Left lung (tissue), 10 donors: ENCODE results near the gene RPN2. TPM values are rescaled to one million over a fixed set of nuclear protein-coding genes. Genes with fewer than 3 reads are reported as not detected.

Source experiments
- ATAC-seq: fragments of 200-7000 bp; cut with Tn5 transposase; one replicate; pipeline ENCODE4 v1.9.1; 2020; ENCODE audit warnings: moderate library complexity
- DNase-seq, 4 donors: peaks; one replicate each; pipeline ENCODE4 v3.0.0-alpha.2; 2013 to 2020
- H3K27ac ChIP-seq, 2 donors: fragments of 200-600 bp; sonication (generic) in 1 of 2; one replicate each; pipeline versions ENCODE4 v1.5.0 to v1.8.0; 2020 to 2021
- H3K27me3 ChIP-seq, 2 donors: fragments of 200-600 bp; sonication (generic) in 1 of 2; one replicate each; pipeline versions ENCODE4 v1.5.0 to v1.8.0; 2020 to 2021
- H3K36me3 ChIP-seq, 2 donors: fragments of 200-600 bp; sonication (generic) in 1 of 2; one replicate each; pipeline versions ENCODE4 v1.5.0 to v1.8.0; 2020 to 2021
- H3K4me1 ChIP-seq, 2 donors: fragments of 200-600 bp; one replicate each; pipeline ENCODE4 v1.8.0; 2021
- H3K4me3 ChIP-seq, 2 donors: fragments of 200-600 bp; sonication (generic) in 1 of 2; one replicate each; pipeline versions ENCODE4 v1.5.0 to v1.8.0; 2020 to 2021; ENCODE audit warnings: mild to moderate bottlenecking in 1 of 2
- H3K9me3 ChIP-seq, 2 donors: fragments of 200-600 bp; sonication (generic) in 1 of 2; one replicate each; pipeline versions ENCODE4 v1.5.0 to v1.8.0; 2020 to 2021
- intact Hi-C, 2 donors: fragments of 100-400 bp; cut with DNase I; formaldehyde crosslinking; loops; one replicate each; pipeline versions ENCODE4 v1.11.2 to v1.14.2; 2022
- polyA plus RNA-seq, 6 donors: library from polyadenylated mRNA; unstranded; fragments of 120-200 nt; gene quantifications; one replicate each; pipeline ENCODE4 v1.2.1, GENCODE V29; 2013; ENCODE audit not compliant: insufficient read length in 6 of 6
- total RNA-seq, 2 donors: library from RNA; stranded (reverse); fragmentation: NEBNext Ultra II Directional; extraction: Animal tissue kit (Norgen Biotek cat#: 25700); gene quantifications; one replicate each; pipeline ENCODE4 v1.2.1, GENCODE V29; 2021
- TF ChIP-seq, protein P1 (sequence below), 2 donors: fragments of 200-600 bp; sonication (generic) in 1 of 2; IDR thresholded peaks; one replicate each; pipeline versions ENCODE4 v1.5.0 to v1.8.0; 2021; ENCODE audit warnings: antibody characterized with exemption in 2 of 2
- donor health status: DM: no; HTN: yes; CAD: no.
- donor health status: DM: no; HTN: no; CAD: no.

RPN2 gene
- total and polyA plus RNA-seq, 8 donors = 202 to 269 (median 229) TPM

GRCh38 chr20:37231947-37232630 lies 53.0 kb downstream of the RPN2 start:
- no peaks in the 10 kb centered on the region for H3K4me1 ChIP-seq
- no peak for DNase-seq
- intact Hi-C loops = no loop called here
- TF ChIP-seq, protein P1, sequence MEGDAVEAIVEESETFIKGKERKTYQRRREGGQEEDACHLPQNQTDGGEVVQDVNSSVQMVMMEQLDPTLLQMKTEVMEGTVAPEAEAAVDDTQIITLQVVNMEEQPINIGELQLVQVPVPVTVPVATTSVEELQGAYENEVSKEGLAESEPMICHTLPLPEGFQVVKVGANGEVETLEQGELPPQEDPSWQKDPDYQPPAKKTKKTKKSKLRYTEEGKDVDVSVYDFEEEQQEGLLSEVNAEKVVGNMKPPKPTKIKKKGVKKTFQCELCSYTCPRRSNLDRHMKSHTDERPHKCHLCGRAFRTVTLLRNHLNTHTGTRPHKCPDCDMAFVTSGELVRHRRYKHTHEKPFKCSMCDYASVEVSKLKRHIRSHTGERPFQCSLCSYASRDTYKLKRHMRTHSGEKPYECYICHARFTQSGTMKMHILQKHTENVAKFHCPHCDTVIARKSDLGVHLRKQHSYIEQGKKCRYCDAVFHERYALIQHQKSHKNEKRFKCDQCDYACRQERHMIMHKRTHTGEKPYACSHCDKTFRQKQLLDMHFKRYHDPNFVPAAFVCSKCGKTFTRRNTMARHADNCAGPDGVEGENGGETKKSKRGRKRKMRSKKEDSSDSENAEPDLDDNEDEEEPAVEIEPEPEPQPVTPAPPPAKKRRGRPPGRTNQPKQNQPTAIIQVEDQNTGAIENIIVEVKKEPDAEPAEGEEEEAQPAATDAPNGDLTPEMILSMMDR (IDR thresholded peaks at IDR 0.05) = no peak
- H3K27ac ChIP-seq = no peak overlapping the region
- no peaks in the 10 kb centered on the region for H3K9me3 ChIP-seq
- no peak overlapping the region for H3K4me3 ChIP-seq
- H3K27me3 ChIP-seq = no peaks in the 10 kb centered on the region
- H3K36me3 ChIP-seq = peaks cover 6 to 100% of the 10 kb centered on the region in 2 donors
- ATAC-seq = no peak

GRCh38 chr20:37233548-37234253 lies 54.6 kb downstream of the RPN2 start:
- Histone ChIP-seq H3K9me3 (no peaks in the 10 kb centered on the region), H3K27me3 (no peaks in the 10 kb centered on the region), H3K4me1 (no peaks in the 10 kb centered on the region), H3K27ac (no peak overlapping the region), H3K4me3 (no peak overlapping the region), H3K36me3 (peaks cover 3 to 100% of the 10 kb centered on the region in 2 donors)
- ATAC-seq (no peak), DNase-seq (no peak)
- TF ChIP-seq, protein P1 (IDR thresholded peaks at IDR 0.05) = no peak
- intact Hi-C loops = no loop called here

DNA sequence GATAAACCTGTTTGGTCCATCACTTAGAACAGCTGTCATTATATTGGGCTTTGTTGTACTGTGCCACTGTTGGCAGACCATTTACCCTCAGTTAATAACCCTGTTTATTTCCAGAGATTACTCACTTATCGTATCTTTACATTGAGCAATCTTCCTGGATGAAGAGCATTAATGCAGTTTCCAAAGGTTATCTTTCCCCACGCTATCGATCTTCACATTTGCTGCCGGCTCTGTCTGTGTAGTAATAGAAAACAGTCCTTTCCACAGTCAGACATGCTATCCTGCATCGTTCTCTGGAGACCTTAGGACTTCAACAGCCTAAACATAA lies 55.1 kb downstream of the RPN2 start:
- peaks cover 0 to 100% of the 10 kb centered on the region in 2 donors for H3K36me3 ChIP-seq
- H3K4me1 ChIP-seq = no peaks in the 10 kb centered on the region
- no peak overlapping the region for H3K27ac ChIP-seq
- H3K27me3 ChIP-seq = no peaks in the 10 kb centered on the region
- TF ChIP-seq, protein P1 (IDR thresholded peaks at IDR 0.05) = no peak
- no peak overlapping the region for H3K4me3 ChIP-seq
- no peak for ATAC-seq
- DNase-seq = no peak
- intact Hi-C loops = no loop called here
- no peaks in the 10 kb centered on the region for H3K9me3 ChIP-seq

- Histone ChIP-seq H3K9me3 (no peaks in the 10 kb centered on the region), H3K36me3 (peaks cover 0 to 100% of the 10 kb centered on the region in 2 donors), H3K27ac (no peak overlapping the region), H3K4me1 (no peaks in the 10 kb centered on the region), H3K27me3 (no peaks in the 10 kb centered on the region), H3K4me3 (no peak overlapping the region)
- DNase-seq = no peak
- TF ChIP-seq, protein P1 (IDR thresholded peaks at IDR 0.05) = no peak
- intact Hi-C loops = no loop called here
- ATAC-seq = no peak
Observed at GRCh38 chr20:37235065-37235464, 55.9 kb downstream of the RPN2 start.

DNA sequence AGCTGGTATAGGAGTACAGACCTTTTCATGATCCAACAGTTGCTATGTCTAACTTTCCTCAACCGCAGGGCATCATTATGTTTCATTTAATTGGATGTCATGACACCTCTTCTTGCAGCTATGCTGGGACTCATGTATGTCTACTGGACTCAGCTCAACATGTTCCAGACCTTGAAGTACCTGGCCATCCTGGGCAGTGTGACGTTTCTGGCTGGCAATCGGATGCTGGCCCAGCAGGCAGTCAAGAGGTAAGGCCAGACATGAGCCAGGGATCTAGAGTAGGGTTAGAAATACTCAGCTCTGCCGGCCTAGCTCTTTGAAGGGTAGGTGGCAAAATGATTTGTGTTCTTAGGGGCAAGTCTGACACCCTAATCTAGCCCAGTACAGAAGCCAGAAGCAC lies 57.3 kb downstream of the RPN2 start:
- intact Hi-C loops = no loop called here
- H3K9me3 ChIP-seq = no peaks in the 10 kb centered on the region
- no peak overlapping the region for H3K4me3 ChIP-seq
- no peaks in the 10 kb centered on the region for H3K27me3 ChIP-seq
- peaks cover 0 to 100% of the 10 kb centered on the region in 2 donors for H3K36me3 ChIP-seq
- no peaks in the 10 kb centered on the region for H3K4me1 ChIP-seq
- no peak overlapping the region for H3K27ac ChIP-seq
- no peak for ATAC-seq
- TF ChIP-seq, protein P1 (IDR thresholded peaks at IDR 0.05) = no peak
- DNase-seq = no peak
